H9 (cell line): ENCODE results near the gene CACNG6. TPM values are rescaled to one million over a fixed set of nuclear protein-coding genes. Genes with fewer than 3 reads are reported as not detected.

ENCODE experiments used
- DNase-seq: peaks from one replicate; pipeline ENCODE4 v3.0.0-alpha.2; 2017
- H2AFZ ChIP-seq: one replicate; pipeline ENCODE4 v1.6.1; 2013; ENCODE audit warnings: mild to moderate bottlenecking, low read length, control low read depth, moderate library complexity
- H2AK5ac ChIP-seq: 2 replicates; pipeline ENCODE4 v1.6.1; 2013; ENCODE audit warnings: low read length, control low read depth, mixed read lengths; ENCODE audit not compliant: insufficient read length
- H2BK120ac ChIP-seq: one replicate; pipeline ENCODE4 v1.6.1; 2013; ENCODE audit warnings: low read depth, mild to moderate bottlenecking, low read length, control low read depth, inconsistent platforms; ENCODE audit not compliant: poor library complexity, severe bottlenecking
- H2BK12ac ChIP-seq: 2 replicates; pipeline ENCODE4 v1.6.1; 2013; ENCODE audit warnings: low read length, control low read depth, mixed read lengths, low read depth; ENCODE audit not compliant: insufficient read length
- H2BK15ac ChIP-seq: 2 replicates; pipeline ENCODE4 v1.6.1; 2013; ENCODE audit warnings: low read depth, low read length, control low read depth
- H2BK20ac ChIP-seq: one replicate; pipeline ENCODE4 v1.6.1; 2013; ENCODE audit warnings: low read depth, mild to moderate bottlenecking, low read length, control low read depth, inconsistent platforms; ENCODE audit not compliant: poor library complexity, severe bottlenecking
- H2BK5ac ChIP-seq: 2 replicates; pipeline ENCODE4 v1.6.1; 2013; ENCODE audit warnings: low read length, control low read depth, mixed read lengths; ENCODE audit not compliant: insufficient read length
- H3K14ac ChIP-seq: 2 replicates; pipeline ENCODE4 v1.6.1; 2013; ENCODE audit warnings: low read length, control low read depth; ENCODE audit not compliant: insufficient read depth
- H3K18ac ChIP-seq: 2 replicates; pipeline ENCODE4 v1.6.1; 2013; ENCODE audit warnings: low read depth, mild to moderate bottlenecking, mixed read lengths, low read length, control low read depth; ENCODE audit not compliant: insufficient read length
- H3K23ac ChIP-seq: 2 replicates; pipeline ENCODE4 v1.6.1; 2013; ENCODE audit warnings: low read length, control low read depth, mixed read lengths, low read depth; ENCODE audit not compliant: insufficient read length
- H3K23me2 ChIP-seq: 2 replicates; pipeline ENCODE4 v1.6.1; 2013; ENCODE audit warnings: low read depth, mild to moderate bottlenecking, mixed read lengths, low read length, control low read depth; ENCODE audit not compliant: insufficient read length, poor library complexity, severe bottlenecking
- H3K27ac ChIP-seq: 2 replicates; pipeline ENCODE4 v1.5.1; 2013; ENCODE audit warnings: low read length, control low read depth, mixed read lengths, low read depth; ENCODE audit not compliant: insufficient read length
- H3K27me3 ChIP-seq: 2 replicates; pipeline ENCODE4 v1.6.1; 2013; ENCODE audit warnings: low read length, control low read depth, inconsistent platforms; ENCODE audit not compliant: insufficient read depth
- H3K4ac ChIP-seq: 2 replicates; pipeline ENCODE4 v1.6.1; 2013; ENCODE audit warnings: low read depth, mild to moderate bottlenecking, control low read depth, inconsistent platforms, low read length, moderate library complexity
- H3K4me1 ChIP-seq: 2 replicates; pipeline ENCODE4 v1.6.1; 2013; ENCODE audit warnings: low read length, control low read depth, inconsistent platforms; ENCODE audit not compliant: insufficient read depth
- H3K4me2 ChIP-seq: 2 replicates; pipeline ENCODE4 v1.6.1; 2013; ENCODE audit warnings: low read length, control low read depth, mixed read lengths; ENCODE audit not compliant: insufficient read length, insufficient read depth
- H3K56ac ChIP-seq: 2 replicates; pipeline ENCODE4 v1.6.1; 2013; ENCODE audit warnings: low read depth, mild to moderate bottlenecking, mixed read lengths, low read length, control low read depth; ENCODE audit not compliant: insufficient read length
- H3K79me1 ChIP-seq: 2 replicates; pipeline ENCODE4 v1.6.1; 2013; ENCODE audit warnings: low read depth, mild to moderate bottlenecking, moderate library complexity, low read length, control low read depth, inconsistent platforms; ENCODE audit not compliant: insufficient read depth, poor library complexity, severe bottlenecking
- H3K79me2 ChIP-seq: 2 replicates; pipeline ENCODE4 v1.6.1; 2013; ENCODE audit warnings: low read length, control low read depth, inconsistent platforms; ENCODE audit not compliant: insufficient read depth
- H3K9ac ChIP-seq: 2 replicates; pipeline ENCODE4 v1.6.1; 2013; ENCODE audit warnings: low read length, control low read depth, mixed read lengths; ENCODE audit not compliant: insufficient read length; ENCODE audit errors: extremely low read depth
- H3K9me3 ChIP-seq: one replicate; pipeline ENCODE4 v1.6.1; 2013; ENCODE audit warnings: low read depth, low read length, inconsistent platforms; ENCODE audit not compliant: control insufficient read depth
- H3T11ph ChIP-seq: one replicate; pipeline ENCODE4 v1.6.1; 2013; ENCODE audit warnings: mild to moderate bottlenecking, low read length, control low read depth, inconsistent platforms
- H4K20me1 ChIP-seq: one replicate; pipeline ENCODE4 v1.6.1; 2013; ENCODE audit not compliant: control insufficient read depth, insufficient read length, insufficient read depth
- H4K5ac ChIP-seq: 2 replicates; pipeline ENCODE4 v1.6.1; 2013; ENCODE audit warnings: low read depth, mild to moderate bottlenecking, mixed read lengths, low read length, control low read depth; ENCODE audit not compliant: insufficient read length
- H4K8ac ChIP-seq: replicated peaks from 2 replicates; pipeline ENCODE4 v1.6.1; 2013; ENCODE audit warnings: low read length, control low read depth, mixed read lengths, low read depth; ENCODE audit not compliant: insufficient read length
- H4K91ac ChIP-seq: 2 replicates; pipeline ENCODE4 v1.6.1; 2013; ENCODE audit warnings: low read depth, mild to moderate bottlenecking, moderate library complexity, mixed read lengths, low read length, control low read depth; ENCODE audit not compliant: insufficient read length
- H3K27ac Mint-ChIP-seq, 3 experiments: 2 replicates in 2 of 3; 3 replicates in 1 of 3; pipeline ENCODE4 v1.8.0; 2020 to 2021; ENCODE audit warnings: mixed read lengths in 3 of 3, mild to moderate bottlenecking in 1 of 3, moderate library complexity in 1 of 3
- H3K27me3 Mint-ChIP-seq: 2 replicates; pipeline ENCODE4 v1.8.0; 2021; ENCODE audit warnings: low read depth, mild to moderate bottlenecking, moderate library complexity, mixed read lengths
- H3K36me3 Mint-ChIP-seq, 3 experiments: 2 replicates in 2 of 3; 3 replicates in 1 of 3; pipeline ENCODE4 v1.8.0; 2020 to 2021; ENCODE audit warnings: low read depth in 3 of 3, mixed read lengths in 3 of 3; ENCODE audit not compliant: insufficient read depth in 1 of 3
- H3K4me1 Mint-ChIP-seq, 2 experiments: 2 replicates each; pipeline ENCODE4 v1.8.0; 2020; ENCODE audit warnings: mixed read lengths in 2 of 2
- H3K4me3 Mint-ChIP-seq, 2 experiments: 2 replicates in 1 of 2; 3 replicates in 1 of 2; pipeline ENCODE4 v1.8.0; 2020 to 2021; ENCODE audit warnings: mild to moderate bottlenecking in 2 of 2, mixed read lengths in 2 of 2, moderate library complexity in 1 of 2
- H3K9me3 Mint-ChIP-seq, 2 experiments: 2 replicates in 1 of 2; 3 replicates in 1 of 2; pipeline ENCODE4 v1.8.0; 2020; ENCODE audit warnings: mild to moderate bottlenecking in 2 of 2, mixed read lengths in 2 of 2, moderate library complexity in 1 of 2
- CTCF ChIP-seq: fragments of 200-600 bp; sonication (generic); conservative IDR thresholded peaks from 3 replicates; pipeline ENCODE4 v1.8.0; 2021; ENCODE audit warnings: antibody characterized with exemption, mild to moderate bottlenecking
- whole genome bisulfite sequencing: extraction: QIAGEN DNeasy Blood & Tissue Kit; methylation state at CpG from one replicate; pipeline ENCODE4 v1.1.7; 2013; ENCODE audit warnings: missing lambda C conversion rate, low lambda C conversion rate, mixed read lengths; ENCODE audit not compliant: insufficient read length; ENCODE audit errors: extremely low coverage; 5-methylcytosine and 5-hydroxymethylcytosine counted together
- total RNA-seq: library from RNA; stranded (reverse); gene quantifications from 2 replicates; pipeline ENCODE4 v1.2.1, GENCODE V29; 2021

The CACNG6 gene
- total RNA-seq, 1 experiment from 2014 or later, result 1.6 TPM

DNA sequence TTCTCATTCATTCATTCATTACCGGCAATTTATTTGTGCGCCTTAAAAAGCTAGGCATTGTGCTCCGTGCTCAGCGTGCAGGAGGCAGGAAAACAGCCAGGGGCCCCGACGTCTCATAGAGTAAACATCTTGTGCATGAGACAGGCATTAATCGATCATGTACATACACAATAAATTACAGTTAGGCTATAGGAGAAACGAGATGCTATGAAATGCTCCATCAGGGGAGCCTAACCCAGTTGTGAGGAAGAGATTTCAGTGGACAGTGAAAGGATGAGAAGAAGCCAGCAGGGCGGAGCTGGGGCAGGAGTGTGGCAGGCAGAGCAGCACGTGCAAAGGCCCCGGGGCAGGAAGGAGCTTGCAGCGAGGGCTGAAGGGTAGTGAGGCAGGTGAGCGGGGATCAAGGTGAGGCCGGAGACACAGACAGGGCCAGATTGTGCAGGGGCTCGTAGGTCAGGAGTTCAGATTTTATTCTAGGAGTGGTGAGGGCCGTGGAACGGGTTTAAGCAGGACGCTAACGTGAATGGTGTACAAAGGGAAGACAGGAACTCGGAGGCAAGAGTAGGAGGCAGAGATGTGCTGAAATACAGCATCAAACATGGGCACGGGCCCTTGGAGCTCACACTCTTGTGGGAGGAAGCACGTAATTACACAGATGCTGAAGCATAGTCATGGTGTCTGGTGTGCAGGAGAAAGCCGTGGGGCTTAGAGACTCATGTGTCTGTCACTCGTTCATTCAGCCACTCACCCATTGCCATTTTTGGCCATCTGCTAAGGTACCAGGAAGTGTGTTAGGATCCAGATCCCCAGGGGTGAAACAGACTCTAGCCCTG lies 7.8 kb upstream of the CACNG6 start:
- H4K91ac ChIP-seq, result no peak overlapping the region
- no CpG with 5 or more reads among the region's 24 CpGs for WGBS
- H3K4me1 ChIP-seq, result peaks cover 2% of the 10 kb centered on the region; the same call in 1 of the 2 replicates
- H3K36me3 Mint-ChIP-seq, result no peaks in the 10 kb centered on the region
- H3K14ac ChIP-seq, result no peak overlapping the region
- no peak for TF ChIP-seq CTCF
- H2BK15ac ChIP-seq, result no peak overlapping the region
- H3K4ac ChIP-seq, result no peak overlapping the region
- no peak overlapping the region for H2BK20ac ChIP-seq
- no peak overlapping the region for H3K56ac ChIP-seq
- H4K20me1 ChIP-seq, result no peaks in the 10 kb centered on the region
- DNase-seq, result no peak
- H3K27me3 ChIP-seq, result no peaks in the 10 kb centered on the region
- H3K23me2 ChIP-seq, result peaks cover 20% of the 10 kb centered on the region
- no peaks in the 10 kb centered on the region; a peak in 2 of 5 replicates for H3K9me3 Mint-ChIP-seq
- H3K27ac Mint-ChIP-seq, result no peak overlapping the region
- H3K79me2 ChIP-seq, result no peaks in the 10 kb centered on the region
- no peak overlapping the region for H3K4me3 Mint-ChIP-seq
- no peak overlapping the region for H3K27ac ChIP-seq
- H2AFZ ChIP-seq, result no peak overlapping the region
- no peak overlapping the region for H3K23ac ChIP-seq
- H2BK120ac ChIP-seq, result no peak overlapping the region
- no peak overlapping the region for H2BK12ac ChIP-seq
- H3T11ph ChIP-seq, result no peak overlapping the region
- H3K18ac ChIP-seq, result no peak overlapping the region
- H2BK5ac ChIP-seq, result no peak overlapping the region
- H3K79me1 ChIP-seq, result no peaks in the 10 kb centered on the region
- peaks cover 10% of the 10 kb centered on the region for H3K27me3 Mint-ChIP-seq
- H4K8ac ChIP-seq, result no peak overlapping the region
- H3K4me2 ChIP-seq, result no peak overlapping the region
- H3K9ac ChIP-seq, result no peak overlapping the region
- no peak overlapping the region for H2AK5ac ChIP-seq
- H4K5ac ChIP-seq, result no peak overlapping the region
- H3K4me1 Mint-ChIP-seq, result peaks cover 12 to 15% of the 10 kb centered on the region in 2 experiments
- H3K9me3 ChIP-seq, result no peaks in the 10 kb centered on the region
